Stimulated activated CD4-positive, alpha-beta T cell treated with anti-CD3 and anti-CD28 coated beads, Interleukin-12 subunit alpha, Interleukin-12 subunit beta, amount 100 ng/mL, for 48 hours (primary cell): Measurements from ENCODE around the gene MACROH2A1.
"Not testable (repeated sequence)": the region's sequence is repeated elsewhere in the genome, so short reads cannot be mapped to it uniquely, and the experiment has no call there.

Experiments used
- DNase-seq, 3 donors: peaks; one replicate each; pipeline ENCODE4 v3.0.0-alpha.2; 2020; ENCODE audit warnings: low read depth in 2 of 3, low spot score in 1 of 3

MACROH2A1 gene

DNA sequence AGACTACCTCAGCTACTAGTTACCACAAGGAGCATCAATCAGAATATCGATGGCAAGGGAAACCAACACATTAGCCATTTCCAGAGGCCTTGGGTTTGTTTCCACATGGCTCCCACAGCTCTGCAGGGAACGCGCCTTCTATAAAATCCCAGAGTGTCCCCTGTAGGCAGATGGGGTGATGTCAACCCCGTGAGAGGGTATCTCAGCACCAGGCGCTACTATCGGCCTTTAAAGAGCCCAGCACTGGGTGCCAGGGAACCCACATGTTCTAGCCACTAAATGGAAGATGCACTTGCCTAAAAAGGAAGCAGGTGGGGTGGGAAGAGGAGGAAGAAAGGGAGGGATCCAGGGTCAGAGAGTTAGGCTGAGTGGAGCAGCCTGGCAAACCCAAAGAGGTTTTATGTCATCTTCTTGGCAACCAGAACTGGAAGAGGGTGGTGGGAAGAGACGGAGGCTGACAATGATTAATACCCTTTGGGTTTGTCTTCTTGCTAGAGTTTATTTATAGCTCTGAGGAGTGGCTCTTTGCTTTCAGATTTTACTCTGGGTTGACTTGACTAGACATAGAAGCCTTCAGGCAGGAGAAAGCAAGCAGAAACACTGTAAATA is 19.9 kb downstream of the MACROH2A1 start:
- no peak for DNase-seq

DNA sequence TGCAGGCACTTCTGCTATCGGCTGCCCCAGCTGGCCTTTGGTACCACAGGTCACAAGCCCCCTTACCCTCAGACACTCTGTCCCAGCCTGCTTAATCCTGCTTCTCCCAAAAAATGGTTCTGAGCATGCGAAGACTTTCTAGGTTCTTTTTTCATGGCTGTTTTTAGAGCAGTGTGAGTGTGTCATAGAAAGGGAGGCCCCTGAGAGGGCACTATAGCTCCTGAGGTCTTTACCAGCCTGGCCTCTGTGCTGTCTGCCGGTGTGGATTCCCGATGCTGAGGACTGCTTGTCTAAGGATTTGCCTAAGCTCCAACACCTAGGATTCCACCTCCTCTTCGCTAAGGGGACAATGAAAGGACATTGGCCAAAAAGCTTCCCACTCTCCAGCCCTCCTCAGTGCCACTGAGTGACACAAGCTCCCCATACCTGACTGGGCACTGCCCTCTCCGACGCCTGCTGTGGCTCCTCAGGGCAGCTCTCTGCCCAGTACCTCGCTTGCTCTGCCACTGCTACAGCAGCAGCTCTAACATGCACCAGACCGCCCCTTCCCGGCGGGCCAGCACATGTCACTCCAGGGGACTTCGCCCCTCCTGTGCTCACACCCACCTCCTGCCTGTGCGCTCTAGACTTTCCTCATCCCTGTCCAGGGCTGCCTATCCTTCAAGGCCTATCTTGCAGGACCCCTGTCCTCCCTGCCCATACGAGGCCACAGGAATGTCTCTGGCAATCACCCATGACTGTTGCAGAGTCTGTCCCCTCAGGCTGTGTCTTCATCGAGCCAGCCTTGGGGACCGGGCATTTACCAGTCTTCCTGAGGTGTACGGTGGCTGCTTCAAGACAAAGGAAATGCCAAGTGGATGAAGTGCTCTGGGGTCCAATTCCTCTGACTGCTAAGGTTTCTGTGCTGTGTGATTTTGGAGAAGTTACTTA is 21.0 kb downstream of the MACROH2A1 start:
- no peak for DNase-seq

DNA sequence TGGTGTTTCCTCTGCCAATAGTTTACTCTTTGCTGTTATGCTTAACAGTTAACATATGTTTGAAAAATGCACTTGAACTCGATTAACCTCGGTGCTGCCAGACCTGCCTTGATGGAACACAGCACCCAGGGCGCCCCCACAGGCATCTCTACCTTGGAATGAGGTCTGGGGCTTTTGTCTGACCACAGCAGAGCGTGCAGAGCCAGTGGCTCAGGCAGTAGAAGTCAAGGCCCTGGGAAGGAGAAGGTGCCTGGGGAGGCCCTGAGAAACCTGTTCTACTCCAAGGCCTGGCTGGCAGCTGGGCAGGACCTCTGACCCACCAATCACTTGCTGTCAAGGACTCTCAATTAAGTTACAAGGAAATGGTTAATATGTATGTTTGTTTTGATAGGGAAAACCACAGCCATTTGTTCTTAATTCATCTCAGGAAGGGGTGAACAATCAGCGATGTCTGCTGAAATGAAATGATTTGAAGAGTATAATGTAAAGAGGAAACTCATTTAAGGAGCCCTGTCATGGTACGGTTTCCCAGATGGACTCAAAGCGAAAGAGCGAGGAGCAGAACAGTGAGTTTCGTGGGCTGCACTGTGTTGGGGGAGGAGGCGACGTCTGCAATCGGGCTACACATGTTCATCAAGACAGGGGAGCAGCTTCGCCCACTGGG is 21.9 kb downstream of the MACROH2A1 start:
- DNase-seq, result peak in 1 of 3 donors; percentile 32

DNA sequence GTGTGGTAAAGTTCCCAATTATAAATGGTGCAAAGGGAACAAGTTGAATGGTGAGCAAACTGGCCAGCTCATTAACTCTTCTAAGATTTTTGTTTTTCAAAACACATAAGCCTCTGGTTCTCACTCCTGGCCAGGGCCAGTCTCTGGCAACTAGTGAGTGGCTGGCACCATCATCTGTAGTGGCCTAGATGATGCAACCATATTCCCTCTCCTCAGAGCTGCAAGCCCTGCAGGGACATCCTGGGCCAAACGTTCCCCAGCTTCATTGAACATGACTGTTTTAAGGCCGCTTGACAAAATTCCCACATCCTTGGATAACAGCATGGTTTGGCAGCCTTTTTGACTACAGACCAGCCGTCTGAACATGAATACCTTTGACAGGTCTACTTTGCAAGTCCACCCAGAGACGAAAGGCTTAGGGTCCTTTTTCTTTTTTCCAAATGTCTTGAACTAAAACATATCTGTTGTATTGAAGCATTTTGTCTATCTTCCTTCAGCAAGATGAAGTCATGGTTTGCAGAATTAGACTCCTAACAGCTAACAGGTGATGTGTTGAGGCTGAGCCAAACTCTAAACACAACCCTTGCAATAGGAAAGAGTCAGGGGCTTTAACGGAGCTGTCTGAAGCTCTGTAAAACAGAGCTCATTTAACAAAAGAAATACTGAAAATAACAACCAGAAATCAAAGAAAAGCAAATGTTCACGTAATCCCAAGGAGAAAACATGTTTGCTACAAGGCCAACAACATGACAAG is 23.8 kb downstream of the MACROH2A1 start:
- no peak for DNase-seq

DNA sequence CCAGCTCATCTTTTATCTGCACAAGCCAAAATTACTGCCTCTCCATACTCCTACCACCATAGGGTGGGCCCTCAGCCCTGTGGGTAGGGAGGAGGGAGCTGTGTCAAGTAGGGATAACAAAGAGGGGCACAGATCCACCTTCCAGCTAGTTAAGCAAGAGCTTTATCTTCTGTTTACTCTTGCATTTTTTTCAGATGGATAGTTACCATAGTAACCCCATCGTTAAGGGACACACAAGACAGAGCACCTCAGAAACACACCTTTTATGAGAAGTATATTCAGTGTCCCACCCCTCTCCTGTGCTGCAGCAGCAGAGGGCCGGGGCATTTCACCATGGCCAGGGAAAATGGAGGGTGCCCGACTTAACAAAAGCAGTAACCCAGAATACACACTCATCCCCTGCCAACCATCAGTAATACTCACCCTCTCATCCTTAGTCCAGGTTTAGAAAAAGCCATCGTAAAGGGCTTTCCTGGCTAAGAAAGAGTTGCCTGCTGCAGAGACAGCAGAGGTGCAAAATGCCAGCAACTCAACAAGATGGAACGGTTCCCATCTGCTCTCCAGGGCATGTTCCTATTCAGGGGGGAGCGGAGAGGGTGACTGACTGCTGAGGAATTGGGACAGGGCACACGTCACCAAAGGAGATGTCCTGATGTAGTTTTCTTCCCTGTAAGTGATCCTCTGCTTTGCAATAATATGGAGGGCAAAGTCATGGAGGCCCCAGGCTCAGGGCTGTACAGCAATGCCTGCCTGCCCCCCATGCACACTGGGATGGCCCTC is 25.1 kb downstream of the MACROH2A1 start:
- no peak for DNase-seq

DNA sequence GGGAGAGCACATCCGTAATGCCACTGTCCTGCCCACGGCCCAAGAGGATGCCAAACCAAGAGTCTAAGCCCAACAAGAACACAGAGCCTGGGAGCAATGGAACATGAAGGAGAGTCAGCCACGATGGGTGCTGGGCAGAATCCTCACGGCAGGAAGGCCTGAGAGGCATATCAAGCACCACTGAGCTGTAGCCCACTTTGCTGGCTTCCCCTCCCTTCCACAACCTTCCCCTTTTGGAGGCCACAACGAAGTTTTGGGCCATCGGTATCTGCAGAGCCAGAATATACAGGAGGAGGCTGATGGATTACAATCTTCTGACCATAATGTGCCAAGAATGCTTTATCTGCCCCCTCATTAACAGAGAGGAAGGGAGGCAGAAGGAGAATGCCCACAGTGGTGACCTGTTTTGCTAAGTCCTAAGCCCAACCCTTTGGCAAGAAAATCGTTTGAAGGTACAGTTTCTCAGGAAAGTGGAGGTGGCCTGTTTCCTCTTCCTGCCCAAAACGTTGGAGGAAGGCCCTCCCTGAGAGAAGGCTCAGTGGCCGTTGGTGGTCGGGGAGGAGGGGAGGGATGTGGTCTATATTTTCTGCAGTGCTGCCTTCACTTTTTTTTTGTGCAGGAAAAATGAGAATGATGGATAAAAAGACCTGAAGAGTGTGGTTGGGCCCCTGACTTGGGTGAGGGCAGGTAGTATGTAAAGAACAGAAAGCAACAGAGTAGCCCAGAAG is 26.2 kb downstream of the MACROH2A1 start:
- DNase-seq, result no peak

DNA sequence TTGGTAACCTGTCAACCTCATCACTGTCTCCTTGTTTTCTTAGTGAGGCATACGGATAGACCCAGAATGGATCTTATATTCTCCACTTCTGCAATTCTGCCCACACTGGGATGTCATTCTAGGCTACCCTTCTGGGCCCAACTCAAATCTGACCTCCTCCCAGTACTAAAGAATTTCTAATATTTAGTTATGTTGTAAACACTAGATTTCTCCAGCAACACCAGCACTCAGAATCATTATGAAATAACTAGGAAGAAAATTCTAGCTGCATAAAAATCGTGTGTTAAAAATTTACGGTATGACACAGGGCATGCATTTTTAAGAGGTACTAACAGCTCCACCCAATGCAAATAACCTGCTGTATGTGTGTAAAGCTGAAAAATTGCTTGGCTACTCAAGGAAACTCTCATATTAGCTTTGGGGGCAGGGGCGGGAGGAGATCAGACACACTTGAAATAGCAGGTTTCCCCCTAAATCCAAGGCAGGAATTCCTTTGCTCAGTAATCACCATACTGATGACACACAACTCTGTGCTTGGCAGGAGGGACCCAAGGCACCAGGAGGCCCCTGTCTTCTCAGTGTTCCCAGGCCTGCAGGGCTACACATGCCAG is 27.3 kb downstream of the MACROH2A1 start:
- DNase-seq, result no peak

DNA sequence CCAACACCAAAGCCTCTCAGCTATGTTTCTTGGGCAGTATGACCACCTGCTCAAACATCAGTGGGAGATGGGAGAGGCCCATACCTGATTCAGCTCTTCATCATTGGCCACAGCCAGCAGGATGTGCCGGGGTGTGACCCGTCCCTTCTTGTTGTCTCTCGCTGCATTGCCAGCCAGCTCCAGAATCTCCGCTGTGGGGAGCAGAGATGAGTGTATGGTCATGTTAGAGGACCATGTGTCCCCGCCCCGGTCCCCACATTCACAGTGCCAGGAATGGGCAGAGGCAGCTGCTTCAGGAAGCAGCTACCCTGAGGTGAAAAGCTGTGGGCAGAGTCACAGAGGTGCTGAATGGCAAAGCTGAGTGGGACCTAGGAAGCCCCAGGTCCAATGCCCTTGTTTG is 29.1 kb downstream of the MACROH2A1 start:
- DNase-seq, result no peak

DNA sequence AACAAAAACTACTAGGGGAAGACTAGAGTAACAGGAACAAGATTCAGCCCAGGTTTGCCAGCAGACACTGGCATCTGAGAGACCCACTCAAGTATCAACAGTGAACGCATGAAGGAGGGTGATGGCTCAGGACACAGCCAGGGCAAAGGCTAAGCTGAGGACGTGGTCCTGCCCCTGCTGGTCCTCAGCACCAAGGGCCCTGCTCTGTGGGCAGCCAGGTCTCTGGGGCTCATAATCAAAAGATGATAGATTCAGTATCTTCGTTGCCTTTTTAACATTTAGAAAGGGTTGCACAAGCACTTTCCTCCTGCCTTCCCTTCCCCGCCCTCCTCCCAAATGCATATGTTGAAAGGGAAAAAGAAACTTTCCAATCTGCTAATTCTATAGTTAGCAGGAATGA is 31.5 kb downstream of the MACROH2A1 start:
- DNase-seq, result no peak

DNA sequence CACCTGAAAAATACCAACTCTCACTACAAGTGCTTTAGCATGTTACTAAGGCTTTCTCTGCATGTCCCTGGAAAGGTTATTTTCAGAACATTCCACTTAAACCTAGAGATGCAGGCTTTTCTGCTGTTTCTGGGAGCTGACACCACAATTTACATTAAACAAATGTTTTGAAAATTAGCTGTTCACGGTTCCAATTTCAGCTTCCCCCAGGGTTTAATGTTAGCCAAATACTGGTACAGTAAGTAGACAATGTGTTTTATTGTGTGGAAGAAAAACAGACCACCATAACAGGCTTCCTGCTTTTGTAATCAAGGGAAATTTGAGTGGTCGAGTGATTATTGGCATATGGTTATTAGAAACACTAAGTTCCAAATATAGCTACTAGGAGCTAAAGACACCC is 32.0 kb downstream of the MACROH2A1 start:
- no peak for DNase-seq

DNA sequence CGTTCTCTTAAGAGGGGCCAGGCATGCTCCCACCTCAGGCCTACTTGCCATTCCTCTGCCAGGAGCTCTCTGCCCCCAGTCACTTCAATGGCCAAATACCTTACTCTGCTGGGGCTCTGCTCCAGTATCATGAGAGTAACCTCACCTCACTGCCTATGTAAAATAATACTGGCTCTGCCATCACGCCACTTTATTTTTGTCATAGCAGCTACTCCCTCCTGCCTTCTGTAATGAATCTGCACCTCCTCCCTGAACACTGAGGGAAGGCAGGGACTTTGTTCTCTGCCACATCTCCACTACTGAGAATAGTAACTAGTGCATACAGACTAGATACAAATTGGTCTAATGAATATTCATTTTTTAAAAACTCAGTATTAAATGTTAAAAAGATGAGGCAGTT is 33.8 kb downstream of the MACROH2A1 start:
- DNase-seq, result no peak

DNA sequence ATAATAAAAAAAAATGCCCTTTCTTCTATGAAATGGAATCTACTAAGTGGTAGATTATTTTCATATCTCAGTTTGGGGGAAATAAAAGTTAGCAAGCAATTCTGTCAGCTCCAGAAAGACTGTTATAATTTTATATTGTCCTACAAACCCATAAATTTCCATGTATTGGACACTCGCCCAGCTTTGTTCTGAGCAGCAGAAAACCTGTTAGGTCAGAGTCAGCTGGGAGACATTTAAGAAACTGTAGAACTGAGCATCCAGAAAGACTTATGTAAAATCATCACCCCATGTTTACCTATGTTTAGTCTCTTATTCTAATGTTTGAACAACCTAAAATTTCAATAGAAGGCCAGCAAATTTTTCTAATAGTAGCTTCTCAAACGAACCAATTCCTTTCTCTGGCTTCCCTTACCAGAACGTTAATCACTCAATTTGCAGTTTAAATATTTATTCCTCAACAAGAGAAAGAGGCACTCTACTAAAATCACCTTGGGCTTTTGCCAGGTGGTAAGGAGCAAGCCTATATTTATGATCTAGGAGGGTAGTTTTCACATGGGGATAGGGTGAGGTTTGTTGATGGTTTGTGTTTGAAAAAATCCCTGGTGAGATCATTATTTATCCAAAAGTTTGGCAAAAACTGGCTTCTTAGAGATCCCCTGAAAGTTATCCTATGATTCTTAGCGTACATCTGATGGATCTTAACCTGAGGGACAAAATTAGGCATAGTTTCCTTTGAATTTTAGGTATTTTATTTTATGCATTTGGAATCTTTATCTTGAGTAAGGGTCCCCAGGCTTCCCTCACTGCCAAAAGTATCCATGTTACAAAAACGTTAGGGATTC is 34.4 kb downstream of the MACROH2A1 start:
- no peak for DNase-seq

DNA sequence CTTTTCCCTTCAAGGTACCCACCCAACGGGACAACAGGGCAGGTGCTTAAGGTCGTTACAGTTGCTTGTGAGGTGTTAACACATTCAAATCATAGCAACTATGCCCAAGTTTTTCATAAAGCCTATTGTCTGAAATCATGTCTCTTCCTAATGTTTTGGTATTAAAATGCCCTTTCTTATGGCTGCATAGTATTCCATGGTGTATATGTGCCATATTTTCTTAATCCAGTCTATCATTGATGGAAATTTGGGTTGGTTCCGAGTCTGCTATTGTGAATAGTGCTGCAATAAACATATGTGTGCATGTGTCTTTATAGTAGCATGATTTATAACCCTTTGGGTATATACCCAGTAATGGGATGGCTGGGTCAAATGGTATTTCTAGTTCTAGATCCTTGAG is 35.7 kb downstream of the MACROH2A1 start:
- not testable (repeated sequence) for DNase-seq

DNA sequence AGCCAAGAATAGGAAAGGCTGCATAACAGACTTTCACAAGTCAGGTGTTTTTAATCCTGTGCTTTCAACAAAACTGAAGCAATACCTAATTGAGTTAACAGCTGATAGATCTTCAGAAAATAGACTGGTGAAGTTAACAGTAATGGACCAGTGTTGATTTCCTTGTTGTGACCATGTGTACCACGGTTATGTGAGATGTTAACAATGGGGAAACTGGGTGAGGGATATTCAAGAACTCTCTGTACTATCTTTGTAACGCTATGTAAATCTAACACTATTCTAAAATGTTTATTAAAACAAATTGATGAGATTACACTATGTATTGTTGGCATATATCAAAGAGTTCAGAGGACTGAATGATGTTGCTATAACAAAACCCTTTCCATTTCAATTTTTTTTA is 36.9 kb downstream of the MACROH2A1 start:
- no peak for DNase-seq

DNA sequence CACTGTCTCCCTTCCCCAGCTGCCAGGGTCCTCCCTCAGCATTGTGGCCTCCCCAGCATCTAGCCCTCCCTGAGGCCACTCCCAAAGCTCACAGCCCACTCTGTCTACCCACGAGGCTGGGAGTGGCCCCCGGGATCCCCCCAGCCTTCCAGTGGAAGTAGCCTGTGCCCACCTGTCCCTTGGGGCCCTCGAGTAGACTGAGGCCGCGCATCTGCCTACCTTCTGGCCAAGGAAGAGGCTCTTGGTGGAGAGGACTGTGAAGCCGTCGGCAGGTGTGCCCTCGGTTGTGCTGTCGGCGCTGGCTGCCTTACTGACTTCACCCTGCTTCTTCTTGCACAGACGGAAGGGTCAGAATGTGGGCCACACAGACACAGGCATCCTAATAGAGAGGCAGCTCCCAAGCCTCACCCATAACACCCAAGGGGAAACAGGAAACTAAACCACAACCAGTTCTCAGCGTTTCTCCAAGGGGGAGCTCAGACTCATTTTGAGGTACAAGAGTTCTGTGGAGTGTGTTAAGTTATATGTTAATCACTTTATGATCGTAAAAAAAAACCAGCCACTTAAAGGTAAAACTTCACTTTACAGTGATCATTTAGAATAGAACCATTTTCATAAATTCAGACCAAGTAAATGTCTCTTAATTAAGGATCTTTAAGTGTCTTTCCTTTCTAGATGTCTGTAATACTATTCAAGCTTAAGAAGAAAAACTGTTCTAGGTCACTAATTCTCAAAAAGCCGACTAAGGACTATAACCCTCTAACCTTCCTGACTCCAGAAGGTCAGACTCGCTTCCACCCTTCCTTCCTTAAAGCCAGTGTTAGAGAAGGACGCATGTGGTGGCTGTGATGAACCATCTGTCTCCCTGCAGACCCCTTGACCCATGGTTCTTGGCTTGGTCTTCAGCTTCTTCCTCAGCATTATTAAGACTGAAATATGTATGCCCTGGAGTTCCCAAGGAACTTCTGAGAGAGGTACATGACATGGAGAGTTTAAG is 38.5 kb downstream of the MACROH2A1 start:
- DNase-seq, result no peak

DNA sequence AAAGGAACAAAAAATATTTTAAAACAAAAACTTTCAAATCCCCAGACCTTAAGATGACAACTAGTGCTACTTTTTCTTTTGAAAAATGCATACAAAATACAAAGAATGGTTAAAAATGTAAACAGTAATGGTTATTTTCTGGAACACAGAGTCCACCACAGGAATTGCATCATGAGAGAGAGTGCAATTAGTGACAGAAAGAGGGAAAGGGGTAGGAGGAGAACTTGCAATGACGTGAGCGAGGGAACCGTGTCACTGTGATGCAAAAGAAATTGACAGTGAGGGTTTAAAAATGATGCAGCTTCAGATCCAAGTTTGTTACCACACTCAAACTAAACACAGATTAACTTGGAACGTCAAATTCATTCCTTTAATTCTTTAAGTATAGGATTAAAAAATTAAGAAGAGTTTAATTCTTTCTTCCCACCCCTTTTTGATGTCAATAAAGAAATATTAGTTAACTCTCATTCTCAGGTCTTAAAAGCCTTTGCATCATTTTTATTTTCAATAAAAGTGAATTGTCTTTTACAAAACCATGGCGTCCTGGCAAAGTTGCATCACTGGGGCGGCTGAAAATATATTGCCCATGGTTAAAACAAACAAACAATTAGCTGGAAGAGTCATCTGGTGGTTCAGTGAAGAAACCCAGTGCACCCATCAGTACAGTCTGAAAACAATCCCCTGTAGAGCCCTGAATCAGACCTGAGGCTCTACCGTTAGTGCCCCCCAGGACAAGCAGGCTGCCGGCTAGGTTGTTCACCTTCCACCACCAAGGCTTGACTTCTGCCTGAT is 39.5 kb downstream of the MACROH2A1 start:
- no peak for DNase-seq

DNA sequence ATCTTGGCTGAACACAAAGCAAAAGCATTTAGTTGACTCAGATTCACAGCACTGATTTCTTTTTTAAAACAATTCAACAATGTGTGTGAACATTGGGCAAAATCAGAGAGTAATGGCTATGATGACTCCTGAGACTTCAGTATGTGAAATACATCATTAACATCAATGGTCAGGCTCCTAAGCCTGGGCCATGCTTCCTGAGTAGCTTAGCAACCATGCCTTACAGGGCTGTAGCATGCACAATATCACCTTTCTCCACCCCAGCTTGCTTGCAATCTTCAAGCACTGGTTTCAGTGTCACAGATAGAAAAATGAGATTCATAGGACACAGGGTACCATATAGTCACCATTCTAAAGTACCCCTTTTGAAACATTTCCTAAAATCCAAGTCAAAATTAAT is 41.3 kb downstream of the MACROH2A1 start:
- DNase-seq, result no peak
